SH-SY5Y (cell line): ENCODE measurements around the gene GDF11.

Source experiments
- GATA2 ChIP-seq: IDR thresholded peaks from 2 replicates; pipeline ENCODE4 v1.6.1; 2011; ENCODE audit warnings: mild to moderate bottlenecking, low read depth, low read length
- GATA3 ChIP-seq: IDR thresholded peaks from 2 replicates; pipeline ENCODE4 v1.6.1; 2011; ENCODE audit warnings: low read depth, mild to moderate bottlenecking, low read length, moderate library complexity

Gene GDF11

GRCh38 chr12:55757701-55758100 is 14.8 kb downstream of the GDF11 start:
- TF ChIP-seq GATA3 = no peak
- no peak for TF ChIP-seq GATA2

GRCh38 chr12:55760663-55761062 is 17.7 kb downstream of the GDF11 start:
- TF ChIP-seq GATA2 (no peak), GATA3 (no peak)

- TF ChIP-seq GATA2 (no peak), GATA3 (no peak)
These were observed 19.7 kb downstream of the GDF11 start for GRCh38 chr12:55762646-55763045.

- TF ChIP-seq GATA2 (no peak), GATA3 (no peak)
These were observed 22.9 kb downstream of the GDF11 start for GRCh38 chr12:55765736-55766290.

GRCh38 chr12:55767156-55767555 is 24.2 kb downstream of the GDF11 start:
- TF ChIP-seq GATA2 (no peak), GATA3 (no peak)

- no peak for TF ChIP-seq GATA2
- no peak for TF ChIP-seq GATA3
These were observed 28.8 kb downstream of the GDF11 start for GRCh38 chr12:55771736-55772135.

GRCh38 chr12:55777856-55778255 is 34.9 kb downstream of the GDF11 start:
- TF ChIP-seq GATA2 (no peak), GATA3 (no peak)

GRCh38 chr12:55780685-55781084 is 37.8 kb downstream of the GDF11 start:
- TF ChIP-seq GATA3 = no peak
- TF ChIP-seq GATA2 = no peak

- TF ChIP-seq GATA2 (no peak), GATA3 (no peak)
These were observed 45.6 kb downstream of the GDF11 start for GRCh38 chr12:55788546-55788945.

- no peak for TF ChIP-seq GATA3
- TF ChIP-seq GATA2 = no peak
These were observed 46.2 kb downstream of the GDF11 start for GRCh38 chr12:55789171-55789570.

GRCh38 chr12:55789893-55790292 is 47.0 kb downstream of the GDF11 start:
- TF ChIP-seq GATA3 = no peak
- no peak for TF ChIP-seq GATA2

- TF ChIP-seq GATA2 = no peak
- no peak for TF ChIP-seq GATA3
These were observed 53.0 kb downstream of the GDF11 start for GRCh38 chr12:55795950-55796349.

GRCh38 chr12:55797068-55797467 is 54.1 kb downstream of the GDF11 start:
- no peak for TF ChIP-seq GATA3
- no peak for TF ChIP-seq GATA2

GRCh38 chr12:55797550-55797949 is 54.6 kb downstream of the GDF11 start:
- TF ChIP-seq GATA3 = no peak
- TF ChIP-seq GATA2 = no peak
